Neutrophil (primary cell): Measurements from ENCODE around the gene BTBD9.

Experiments
- H3K27ac ChIP-seq: fragments of 200-600 bp; sonication (generic); 2 replicates; pipeline ENCODE4 v1.5.1; 2016; ENCODE audit warnings: mild to moderate bottlenecking, moderate library complexity
- H3K27me3 ChIP-seq: fragments of 200-600 bp; sonication (generic); 2 replicates; pipeline ENCODE4 v1.6.0; 2016; ENCODE audit warnings: mild to moderate bottlenecking
- H3K36me3 ChIP-seq: fragments of 200-600 bp; sonication (generic); 2 replicates; pipeline ENCODE4 v1.5.1; 2017
- H3K4me1 ChIP-seq, 2 experiments: fragments of 200-600 bp in 1 of 2; sonication (generic) in 1 of 2; 1 replicate in 1 of 2; 2 replicates in 1 of 2; pipeline versions ENCODE4 v1.5.1 to v1.6.1; 2013 to 2016; ENCODE audit warnings: low read depth in 1 of 2, low read length in 1 of 2, mild to moderate bottlenecking in 1 of 2, moderate library complexity in 1 of 2; ENCODE audit not compliant: control insufficient read depth in 1 of 2, insufficient read depth in 1 of 2
- H3K4me3 ChIP-seq, 2 experiments: fragments of 200-600 bp in 1 of 2; sonication (generic) in 1 of 2; 1 replicate in 1 of 2; 2 replicates in 1 of 2; pipeline ENCODE4 v1.5.1; 2013 to 2016; ENCODE audit warnings: low read depth in 1 of 2, low read length in 1 of 2, mild to moderate bottlenecking in 1 of 2, moderate library complexity in 1 of 2
- H3K9me3 ChIP-seq: fragments of 200-600 bp; sonication (generic); 2 replicates; pipeline ENCODE4 v1.5.1; 2016
- TF ChIP-seq, protein P1 (sequence below): fragments of 200-600 bp; sonication (generic); IDR thresholded peaks from 2 replicates; pipeline ENCODE4 v1.5.1; 2016; ENCODE audit warnings: antibody characterized with exemption

Gene BTBD9

DNA sequence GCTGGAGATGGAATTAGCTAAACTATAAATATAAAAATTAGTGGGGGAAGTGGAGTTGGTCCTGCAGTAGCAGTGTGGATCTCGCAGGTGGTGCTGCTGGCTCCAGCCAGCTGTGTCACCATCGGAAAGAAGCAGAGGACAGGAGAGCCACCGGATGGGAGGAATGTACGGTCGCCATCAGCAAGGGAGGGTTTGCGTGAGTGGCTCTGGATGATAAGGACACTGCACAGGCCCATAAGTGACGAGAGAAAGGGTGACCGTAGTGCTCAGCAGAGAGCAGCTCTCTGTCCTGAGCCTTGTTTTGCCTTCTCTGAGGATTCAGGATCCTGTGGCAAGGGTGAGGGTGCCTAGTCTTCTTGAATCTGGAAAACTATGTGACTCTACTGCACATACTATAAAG lies 441.5 kb downstream of the BTBD9 start:
- no peaks in the 10 kb centered on the region for H3K4me1 ChIP-seq
- H3K4me3 ChIP-seq: no peak overlapping the region
- H3K36me3 ChIP-seq: no peaks in the 10 kb centered on the region
- H3K27me3 ChIP-seq: no peaks in the 10 kb centered on the region
- no peaks in the 10 kb centered on the region for H3K9me3 ChIP-seq
- TF ChIP-seq, protein P1, sequence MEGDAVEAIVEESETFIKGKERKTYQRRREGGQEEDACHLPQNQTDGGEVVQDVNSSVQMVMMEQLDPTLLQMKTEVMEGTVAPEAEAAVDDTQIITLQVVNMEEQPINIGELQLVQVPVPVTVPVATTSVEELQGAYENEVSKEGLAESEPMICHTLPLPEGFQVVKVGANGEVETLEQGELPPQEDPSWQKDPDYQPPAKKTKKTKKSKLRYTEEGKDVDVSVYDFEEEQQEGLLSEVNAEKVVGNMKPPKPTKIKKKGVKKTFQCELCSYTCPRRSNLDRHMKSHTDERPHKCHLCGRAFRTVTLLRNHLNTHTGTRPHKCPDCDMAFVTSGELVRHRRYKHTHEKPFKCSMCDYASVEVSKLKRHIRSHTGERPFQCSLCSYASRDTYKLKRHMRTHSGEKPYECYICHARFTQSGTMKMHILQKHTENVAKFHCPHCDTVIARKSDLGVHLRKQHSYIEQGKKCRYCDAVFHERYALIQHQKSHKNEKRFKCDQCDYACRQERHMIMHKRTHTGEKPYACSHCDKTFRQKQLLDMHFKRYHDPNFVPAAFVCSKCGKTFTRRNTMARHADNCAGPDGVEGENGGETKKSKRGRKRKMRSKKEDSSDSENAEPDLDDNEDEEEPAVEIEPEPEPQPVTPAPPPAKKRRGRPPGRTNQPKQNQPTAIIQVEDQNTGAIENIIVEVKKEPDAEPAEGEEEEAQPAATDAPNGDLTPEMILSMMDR: no peak
- H3K27ac ChIP-seq: no peak overlapping the region

GRCh38 chr6:38195113-38195635 lies 444.6 kb downstream of the BTBD9 start:
- no peak overlapping the region for H3K27ac ChIP-seq
- TF ChIP-seq, protein P1: no peak
- no peak overlapping the region for H3K4me3 ChIP-seq
- H3K27me3 ChIP-seq: no peaks in the 10 kb centered on the region
- no peaks in the 10 kb centered on the region for H3K36me3 ChIP-seq
- no peaks in the 10 kb centered on the region for H3K9me3 ChIP-seq
- H3K4me1 ChIP-seq: no peaks in the 10 kb centered on the region

GRCh38 chr6:38194589-38194988 lies 445.1 kb downstream of the BTBD9 start:
- no peak overlapping the region for H3K4me3 ChIP-seq
- H3K27ac ChIP-seq: no peak overlapping the region
- TF ChIP-seq, protein P1: no peak
- H3K36me3 ChIP-seq: no peaks in the 10 kb centered on the region
- H3K9me3 ChIP-seq: no peaks in the 10 kb centered on the region
- no peaks in the 10 kb centered on the region for H3K27me3 ChIP-seq
- H3K4me1 ChIP-seq: no peaks in the 10 kb centered on the region

GRCh38 chr6:38194282-38194572 lies 445.5 kb downstream of the BTBD9 start:
- H3K27ac ChIP-seq: no peak overlapping the region
- no peaks in the 10 kb centered on the region for H3K27me3 ChIP-seq
- H3K36me3 ChIP-seq: no peaks in the 10 kb centered on the region
- TF ChIP-seq, protein P1: no peak
- no peak overlapping the region for H3K4me3 ChIP-seq
- no peaks in the 10 kb centered on the region for H3K4me1 ChIP-seq
- H3K9me3 ChIP-seq: no peaks in the 10 kb centered on the region

DNA sequence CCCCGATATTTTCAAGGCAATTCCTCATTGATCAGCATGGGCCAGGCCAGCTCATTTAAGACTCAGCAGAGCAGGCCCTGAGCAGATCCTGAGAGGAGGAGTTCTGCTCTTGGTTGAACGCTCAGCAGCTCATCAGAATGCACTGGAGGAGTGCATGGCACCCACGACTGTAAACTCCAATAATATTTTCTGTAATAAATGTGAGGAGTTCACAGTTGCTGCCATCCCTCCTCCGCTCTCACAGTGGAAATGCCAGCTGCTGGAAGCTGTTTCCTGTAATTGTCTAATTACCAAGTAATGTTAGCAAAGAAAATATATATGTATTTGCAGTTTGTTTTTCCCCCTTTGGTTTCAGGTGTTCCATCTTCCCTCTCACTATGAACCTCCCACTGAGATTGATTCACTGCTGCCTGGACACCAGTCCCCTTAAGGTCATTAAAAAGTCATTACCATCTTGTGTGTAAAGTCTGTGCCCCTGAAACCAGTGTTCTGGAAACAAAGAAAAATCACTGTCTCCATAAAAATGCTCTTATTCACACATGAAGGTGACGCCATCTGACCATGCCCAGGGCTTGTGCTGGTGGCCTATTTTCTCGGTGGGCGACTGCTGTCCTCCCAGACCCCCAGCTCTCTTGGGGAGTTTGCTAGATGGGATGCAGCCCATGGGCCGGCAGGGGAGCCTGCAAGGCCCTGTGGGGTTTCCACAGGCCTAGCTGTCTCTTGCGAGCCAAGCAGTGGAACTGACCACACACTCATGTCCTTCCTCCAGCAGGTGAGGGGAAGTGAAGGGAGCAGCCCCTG lies 446.0 kb downstream of the BTBD9 start:
- Histone ChIP-seq H3K36me3 (no peaks in the 10 kb centered on the region), H3K27ac (no peak overlapping the region), H3K9me3 (no peaks in the 10 kb centered on the region), H3K4me1 (no peaks in the 10 kb centered on the region), H3K27me3 (no peaks in the 10 kb centered on the region), H3K4me3 (no peak overlapping the region)
- TF ChIP-seq, protein P1: no peak
